Activated CD8-positive, alpha-beta memory T cell treated with anti-CD3 and anti-CD28 coated beads, Interleukin-2, amount 50 U/mL, for 1 hour (primary cell): ENCODE measurements around the gene CRACDL.

Source experiments
- DNase-seq: peaks from one replicate; pipeline ENCODE4 v3.0.0-alpha.2; 2020; ENCODE audit errors: extremely low read depth

The CRACDL gene

GRCh38 chr2:98803405-98804264, 132.4 kb downstream of the CRACDL start:
- DNase-seq = no peak

- DNase-seq = no peak
Observed at GRCh38 chr2:98802344-98802743, 133.7 kb downstream of the CRACDL start.

- no peak for DNase-seq
Observed at GRCh38 chr2:98801921-98802321, 134.1 kb downstream of the CRACDL start.

GRCh38 chr2:98801286-98801685, 134.7 kb downstream of the CRACDL start:
- DNase-seq = no peak

- DNase-seq = no peak
Observed at GRCh38 chr2:98800330-98801064, 135.5 kb downstream of the CRACDL start.

- no peak for DNase-seq
Observed at GRCh38 chr2:98799375-98800329, 136.4 kb downstream of the CRACDL start.

- no peak for DNase-seq
Observed at GRCh38 chr2:98796775-98797544, 139.1 kb downstream of the CRACDL start.

- no peak for DNase-seq
Observed at GRCh38 chr2:98795891-98796676, 139.9 kb downstream of the CRACDL start.

- no peak for DNase-seq
Observed at GRCh38 chr2:98793897-98794830, 141.9 kb downstream of the CRACDL start.

GRCh38 chr2:98793275-98793674, 142.8 kb downstream of the CRACDL start:
- no peak for DNase-seq

- no peak for DNase-seq
Observed at GRCh38 chr2:98790221-98790620, 145.8 kb downstream of the CRACDL start.

- no peak for DNase-seq
Observed at GRCh38 chr2:98787700-98788099, 148.3 kb downstream of the CRACDL start.

GRCh38 chr2:98786179-98786578, 149.8 kb downstream of the CRACDL start:
- no peak for DNase-seq

GRCh38 chr2:98782570-98782969, 153.5 kb downstream of the CRACDL start:
- no peak for DNase-seq

GRCh38 chr2:98781822-98782221, 154.2 kb downstream of the CRACDL start:
- no peak for DNase-seq

GRCh38 chr2:98778741-98779483, 157.1 kb downstream of the CRACDL start:
- DNase-seq = no peak

GRCh38 chr2:98778151-98778550, 157.9 kb downstream of the CRACDL start:
- DNase-seq = no peak

- no peak for DNase-seq
Observed at GRCh38 chr2:98777710-98778109, 158.3 kb downstream of the CRACDL start.
